Activated T-cell treated with anti-CD3 and anti-CD28 coated beads, Interleukin-2, amount 50 U/mL, for 72 hours (primary cell): ENCODE measurements around the gene DCLK3. TPM values are rescaled to one million over a fixed set of nuclear protein-coding genes. Genes with fewer than 3 reads are reported as not detected.

Experiments
- ATAC-seq, 2 donors: fragments of 150-1000 bp; cut with Tn5 transposase; replicated peaks in 1 of 2; 2 replicates each; pipeline ENCODE4 v1.10.0; 2021; ENCODE audit warnings: moderate library complexity in 2 of 2, mild to moderate bottlenecking in 1 of 2
- DNase-seq, 2 donors: peaks; one replicate each; pipeline ENCODE4 v3.0.0; 2021 to 2022; ENCODE audit warnings: mixed read lengths in 1 of 2
- H3K27ac Mint-ChIP-seq: one replicate; pipeline ENCODE4 v1.8.0; 2022; ENCODE audit warnings: mild to moderate bottlenecking, moderate library complexity, mixed read lengths
- H3K27me3 Mint-ChIP-seq: one replicate; pipeline ENCODE4 v1.8.0; 2022; ENCODE audit warnings: low read depth, mixed read lengths
- H3K36me3 Mint-ChIP-seq, 2 donors: one replicate each; pipeline ENCODE4 v1.8.0; 2022; ENCODE audit warnings: mixed read lengths in 2 of 2, mild to moderate bottlenecking in 1 of 2; ENCODE audit not compliant: insufficient read depth in 2 of 2
- H3K4me1 Mint-ChIP-seq: one replicate; pipeline ENCODE4 v1.8.0; 2022; ENCODE audit warnings: low read depth, mixed read lengths
- H3K4me3 Mint-ChIP-seq, 2 donors: one replicate each; pipeline ENCODE4 v1.8.0; 2022; ENCODE audit warnings: mild to moderate bottlenecking in 2 of 2, mixed read lengths in 2 of 2, moderate library complexity in 2 of 2
- H3K9me3 Mint-ChIP-seq, 2 donors: one replicate each; pipeline ENCODE4 v1.8.0; 2022; ENCODE audit warnings: mixed read lengths in 2 of 2
- total RNA-seq, 2 donors: library from RNA; stranded (reverse); gene quantifications; one replicate each; pipeline ENCODE4 v1.2.3, GENCODE V29; 2022

Gene DCLK3
- total RNA-seq, 2 donors from 2014 or later: 0.05 TPM; not detected in 1

DNA sequence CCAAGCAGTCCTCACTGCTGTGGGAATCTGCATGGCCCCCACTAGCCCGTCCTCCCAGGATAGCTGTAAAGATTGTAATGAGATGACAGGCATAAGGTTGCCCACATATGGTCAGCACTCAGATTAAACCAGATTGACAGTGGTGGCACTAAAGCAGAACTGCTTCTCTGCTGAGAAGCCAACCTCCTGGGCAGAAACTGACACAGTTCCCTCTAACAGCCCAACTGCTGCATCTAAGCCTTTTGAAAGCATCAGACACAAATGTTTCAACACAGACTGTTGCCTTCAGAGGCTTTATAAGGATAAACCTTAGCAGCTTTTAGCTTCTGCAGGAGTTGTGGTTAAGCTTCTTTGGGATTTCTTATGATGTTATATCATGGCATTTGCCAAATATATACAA is 13.0 kb downstream of the DCLK3 start:
- H3K36me3 Mint-ChIP-seq: no peaks in the 10 kb centered on the region

DNA sequence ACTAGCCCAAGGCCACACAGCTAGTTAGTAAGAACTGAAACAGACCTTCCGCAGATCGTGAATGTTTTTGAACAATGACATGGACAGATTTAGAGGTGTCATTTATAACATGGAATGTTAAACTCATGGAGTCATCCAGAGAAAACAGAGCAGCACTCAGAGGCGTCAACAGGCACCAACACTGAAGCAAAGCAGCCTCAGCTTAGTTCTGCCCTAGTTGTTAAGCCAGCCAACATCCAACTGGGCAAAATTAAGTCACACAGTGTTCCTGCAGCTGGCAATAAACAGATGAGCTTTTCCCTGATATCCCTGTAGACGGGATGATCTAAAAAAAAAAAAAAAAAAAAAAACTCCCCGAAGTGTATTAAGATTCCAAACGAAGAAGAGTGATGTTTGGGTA is 13.6 kb downstream of the DCLK3 start:
- Mint-ChIP-seq H3K27ac (no peak overlapping the region), H3K4me3 (no peak overlapping the region), H3K27me3 (peaks cover 11% of the 10 kb centered on the region), H3K36me3 (no peaks in the 10 kb centered on the region), H3K4me1 (no peaks in the 10 kb centered on the region), H3K9me3 (no peaks in the 10 kb centered on the region)
- DNase-seq (no peak), ATAC-seq (no peak)

More for the DNA sequence above, 13.0 kb downstream of the DCLK3 start:
- Mint-ChIP-seq H3K4me1 (no peaks in the 10 kb centered on the region), H3K27me3 (peaks cover 17% of the 10 kb centered on the region), H3K9me3 (no peaks in the 10 kb centered on the region), H3K4me3 (no peak overlapping the region), H3K27ac (no peak overlapping the region)
- DNase-seq (no peak), ATAC-seq (no peak)

DNA sequence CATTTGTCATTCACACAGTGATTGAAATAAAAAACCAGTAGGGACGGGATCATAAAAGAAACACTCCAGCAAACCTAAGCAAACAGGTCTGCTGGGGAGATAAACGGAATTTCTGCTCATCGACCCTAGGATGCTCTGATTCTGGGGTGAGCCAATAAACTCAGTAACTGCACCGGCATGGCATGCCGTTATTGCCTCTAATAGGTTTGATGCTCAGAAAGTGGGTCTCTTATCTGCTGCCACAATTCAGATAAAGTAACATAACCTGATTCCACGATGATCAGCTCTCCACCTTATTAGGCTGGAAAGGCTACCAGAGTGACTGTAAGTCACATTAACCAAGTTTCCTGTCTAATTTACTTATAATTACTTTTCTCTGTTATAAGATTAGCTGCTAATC is 19.6 kb downstream of the DCLK3 start:
- Mint-ChIP-seq H3K27me3 (peaks cover 20% of the 10 kb centered on the region), H3K27ac (no peak overlapping the region)

DNA sequence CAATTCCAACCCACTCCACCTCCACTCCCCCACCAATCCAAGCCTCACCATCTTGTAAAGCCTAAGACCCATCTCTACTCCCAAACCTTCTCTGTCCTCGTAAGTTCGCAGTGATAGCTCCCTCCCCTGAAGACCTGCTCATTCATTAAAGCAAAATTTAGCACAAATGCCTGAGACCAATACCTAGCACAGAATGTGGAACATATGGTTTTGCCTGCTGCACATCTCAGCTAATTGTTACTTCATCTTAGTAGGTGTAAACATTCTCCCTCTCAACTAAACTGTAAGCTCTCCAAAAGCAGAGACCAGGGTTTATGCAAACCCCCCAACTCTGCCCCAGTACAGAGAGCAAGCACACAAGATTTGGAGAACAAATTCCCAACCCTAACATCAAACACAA is 20.5 kb downstream of the DCLK3 start:
- ATAC-seq (no peak), DNase-seq (no peak)
- Mint-ChIP-seq H3K4me1 (no peaks in the 10 kb centered on the region), H3K36me3 (no peaks in the 10 kb centered on the region), H3K27me3 (peaks cover 13% of the 10 kb centered on the region), H3K27ac (no peak overlapping the region), H3K4me3 (no peak overlapping the region), H3K9me3 (no peaks in the 10 kb centered on the region)

More for the DNA sequence above, 19.6 kb downstream of the DCLK3 start:
- Mint-ChIP-seq H3K36me3 (no peaks in the 10 kb centered on the region), H3K4me3 (no peak overlapping the region), H3K9me3 (no peaks in the 10 kb centered on the region), H3K4me1 (no peaks in the 10 kb centered on the region)
- DNase-seq: no peak
- ATAC-seq: no peak

DNA sequence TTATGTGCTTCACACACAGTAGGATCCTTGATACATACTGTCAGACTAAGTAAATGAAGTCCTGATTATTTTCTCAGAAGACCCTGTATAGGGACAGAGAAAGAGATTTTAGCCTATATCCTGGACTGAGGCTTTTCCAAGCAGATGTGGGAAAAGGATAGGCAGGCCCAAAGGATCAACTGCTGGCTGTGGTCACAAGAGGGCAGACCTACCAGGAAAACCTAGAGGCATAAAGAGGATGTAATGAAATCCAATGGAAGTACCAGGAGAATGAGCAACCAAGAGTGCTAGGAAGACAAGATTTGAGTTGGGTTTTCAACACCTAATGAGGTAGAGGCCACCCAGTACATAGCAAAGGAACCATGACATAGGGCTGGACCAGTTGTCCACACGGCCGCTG is 23.1 kb downstream of the DCLK3 start:
- peaks cover 12% of the 10 kb centered on the region for H3K27me3 Mint-ChIP-seq
- H3K9me3 Mint-ChIP-seq: no peaks in the 10 kb centered on the region
- DNase-seq: no peak
- no peak for ATAC-seq
- no peaks in the 10 kb centered on the region for H3K4me1 Mint-ChIP-seq
- H3K27ac Mint-ChIP-seq: no peak overlapping the region
- H3K4me3 Mint-ChIP-seq: no peak overlapping the region
- H3K36me3 Mint-ChIP-seq: no peaks in the 10 kb centered on the region

DNA sequence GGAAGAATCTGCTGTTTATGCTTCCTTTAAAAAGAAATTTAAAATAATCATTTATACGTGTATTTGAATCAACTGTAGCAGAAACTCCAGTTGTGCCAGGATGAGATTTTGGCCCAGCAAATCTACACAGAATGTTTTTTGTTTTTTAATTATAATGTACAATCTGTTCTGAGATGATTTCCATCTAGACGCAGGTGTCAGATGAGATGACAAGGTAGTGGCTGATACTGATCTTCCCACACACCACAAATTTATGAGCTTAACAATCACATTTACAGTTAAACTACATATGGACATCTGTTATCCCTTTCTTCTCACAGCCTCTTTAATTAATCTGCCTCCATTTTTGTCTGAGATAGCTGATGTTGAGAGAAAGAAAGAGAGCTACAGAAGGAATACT is 23.6 kb downstream of the DCLK3 start:
- Mint-ChIP-seq H3K36me3 (no peaks in the 10 kb centered on the region), H3K27ac (no peak overlapping the region), H3K4me1 (no peaks in the 10 kb centered on the region), H3K9me3 (no peaks in the 10 kb centered on the region), H3K4me3 (no peak overlapping the region), H3K27me3 (peaks cover 12% of the 10 kb centered on the region)
- DNase-seq: no peak
- ATAC-seq: no peak

DNA sequence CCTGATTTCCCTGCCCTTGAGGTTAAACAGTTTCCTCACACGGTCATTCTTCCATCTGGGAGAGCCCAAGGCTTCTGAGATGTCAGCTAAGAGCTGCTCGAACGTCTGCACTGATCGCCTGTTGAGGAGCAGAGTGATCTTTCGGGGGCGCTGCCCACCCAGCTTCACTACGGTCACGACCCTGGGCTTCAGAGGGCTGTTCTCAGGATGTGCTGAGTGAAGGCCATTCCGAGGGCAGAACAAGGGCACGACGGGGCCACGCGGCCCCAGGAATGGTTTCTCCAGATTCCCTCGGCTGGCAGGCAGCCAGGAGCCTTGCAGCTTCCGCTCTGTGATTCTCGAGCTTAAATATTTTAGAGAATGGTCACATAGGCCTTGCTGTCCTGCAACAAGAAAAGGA is 25.7 kb downstream of the DCLK3 start:
- ATAC-seq (no peak), DNase-seq (no peak)
- Mint-ChIP-seq H3K36me3 (no peaks in the 10 kb centered on the region), H3K4me3 (no peak overlapping the region), H3K9me3 (no peaks in the 10 kb centered on the region), H3K4me1 (no peaks in the 10 kb centered on the region), H3K27ac (no peak overlapping the region), H3K27me3 (peaks cover 12% of the 10 kb centered on the region)

DNA sequence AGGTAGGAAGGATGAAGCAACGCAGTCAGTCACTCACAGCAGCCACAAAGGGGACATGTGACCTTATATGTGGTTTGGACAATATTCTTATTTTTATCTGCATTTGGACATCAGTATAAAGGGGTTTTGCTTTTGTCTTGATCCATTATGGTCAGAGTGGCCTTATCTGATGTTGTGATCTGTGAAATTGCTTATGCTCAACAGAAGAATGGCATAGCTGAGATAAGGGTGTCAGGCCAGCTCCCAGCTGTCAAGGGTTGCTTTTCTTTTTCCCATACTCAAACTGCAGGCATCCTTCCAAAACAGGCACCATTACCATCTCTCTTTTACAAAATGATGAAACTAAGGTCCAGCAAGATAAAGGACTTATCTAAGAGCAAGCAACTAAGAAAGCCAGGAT is 28.1 kb downstream of the DCLK3 start:
- H3K27me3 Mint-ChIP-seq: peaks cover 5% of the 10 kb centered on the region

DNA sequence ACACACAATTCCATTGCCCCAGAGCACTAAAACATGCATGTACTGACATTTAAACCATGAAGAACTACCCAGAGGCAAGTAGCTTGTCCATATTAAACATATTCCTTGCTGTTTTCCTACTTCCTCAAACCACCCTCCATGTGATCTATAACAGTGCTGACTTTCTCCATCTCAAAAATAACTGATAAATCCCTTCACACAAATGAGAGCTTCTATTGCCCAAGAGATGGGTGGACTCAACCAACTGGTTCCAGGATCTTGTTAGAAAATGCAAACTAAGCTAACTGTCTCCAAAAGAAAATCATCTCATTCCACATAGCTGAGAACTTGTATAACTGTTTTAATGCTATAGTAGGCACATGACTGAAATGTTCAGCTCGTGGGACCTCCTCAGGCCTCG is 29.6 kb downstream of the DCLK3 start:
- H3K36me3 Mint-ChIP-seq: no peaks in the 10 kb centered on the region
- DNase-seq (no peak), ATAC-seq (no peak)
- no peak overlapping the region for H3K4me3 Mint-ChIP-seq
- H3K4me1 Mint-ChIP-seq: no peaks in the 10 kb centered on the region
- no peak overlapping the region for H3K27ac Mint-ChIP-seq
- no peaks in the 10 kb centered on the region for H3K9me3 Mint-ChIP-seq
- no peaks in the 10 kb centered on the region for H3K27me3 Mint-ChIP-seq

More for the DNA sequence above, 28.1 kb downstream of the DCLK3 start:
- H3K4me3 Mint-ChIP-seq: no peak overlapping the region
- H3K4me1 Mint-ChIP-seq: no peaks in the 10 kb centered on the region
- no peaks in the 10 kb centered on the region for H3K36me3 Mint-ChIP-seq
- ATAC-seq: no peak
- H3K9me3 Mint-ChIP-seq: no peaks in the 10 kb centered on the region
- H3K27ac Mint-ChIP-seq: no peak overlapping the region
- DNase-seq: no peak

DNA sequence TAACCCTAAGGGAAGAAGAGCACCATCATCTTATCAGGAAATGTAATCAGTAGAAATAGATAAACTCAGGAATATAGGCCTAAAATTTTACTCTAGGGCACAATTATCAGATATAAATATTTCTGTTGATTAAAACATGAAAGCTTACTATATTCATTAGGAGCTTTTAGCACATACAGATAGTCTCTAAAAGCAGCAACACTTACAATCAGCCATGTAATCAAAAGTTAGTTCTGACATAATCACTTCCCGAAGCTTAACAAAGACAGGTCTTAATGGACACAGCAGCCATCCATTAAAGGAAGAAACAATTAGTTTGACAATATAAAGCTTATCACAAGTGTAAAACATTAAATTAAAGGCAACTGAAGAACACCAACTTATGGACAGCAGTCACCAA is 30.6 kb downstream of the DCLK3 start:
- Mint-ChIP-seq H3K4me1 (no peaks in the 10 kb centered on the region), H3K27ac (no peak overlapping the region), H3K36me3 (no peaks in the 10 kb centered on the region), H3K9me3 (no peaks in the 10 kb centered on the region), H3K27me3 (no peaks in the 10 kb centered on the region), H3K4me3 (no peak overlapping the region)
- ATAC-seq: no peak
- DNase-seq: no peak

DNA sequence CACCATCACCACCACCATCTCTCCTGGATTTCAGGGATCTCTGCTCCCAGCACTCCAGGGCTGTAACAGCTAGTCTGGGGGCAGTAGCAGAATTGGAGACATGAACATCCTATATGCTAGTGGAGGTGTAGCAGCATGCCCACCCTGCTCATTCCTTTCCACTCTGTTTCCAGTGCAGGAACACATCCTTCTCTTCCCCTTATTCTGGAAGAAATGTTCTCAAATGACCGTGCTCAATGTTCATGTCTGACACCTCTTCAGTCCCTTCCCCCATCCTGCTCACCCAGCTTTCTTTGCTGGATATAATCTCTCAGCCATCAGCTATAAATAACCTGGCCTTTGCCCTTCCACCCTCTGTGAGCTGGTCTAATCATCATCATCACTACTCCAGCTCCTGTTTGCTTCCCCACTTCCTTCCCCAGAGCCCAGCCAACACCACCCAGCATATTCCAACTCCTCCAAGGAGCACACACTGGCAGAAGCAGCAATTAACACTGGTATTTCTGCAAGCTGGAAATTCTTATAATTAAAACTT is 31.1 kb downstream of the DCLK3 start:
- Mint-ChIP-seq H3K4me3 (no peak overlapping the region), H3K4me1 (no peaks in the 10 kb centered on the region), H3K27me3 (no peaks in the 10 kb centered on the region), H3K36me3 (no peaks in the 10 kb centered on the region), H3K9me3 (no peaks in the 10 kb centered on the region), H3K27ac (no peak overlapping the region)
- DNase-seq: no peak
- ATAC-seq: no peak

DNA sequence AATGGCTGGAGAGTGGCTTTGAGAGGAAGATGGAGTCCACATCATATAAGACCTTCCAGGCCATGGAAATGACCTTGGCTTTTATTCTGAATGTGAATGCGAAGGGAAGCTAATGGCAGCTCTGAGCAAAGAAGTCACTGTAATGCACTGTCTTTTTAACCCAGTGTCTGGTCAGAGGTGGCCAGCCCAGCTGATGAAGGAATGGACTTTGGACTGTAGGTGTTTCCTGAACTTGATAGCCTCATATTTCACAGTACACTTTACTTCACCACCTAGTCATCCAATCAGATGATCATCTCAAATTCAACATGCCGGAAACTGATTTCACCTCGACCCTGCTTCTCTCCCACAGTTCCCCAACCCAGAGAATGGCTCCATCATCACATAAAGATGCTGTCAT is 33.4 kb downstream of the DCLK3 start:
- Mint-ChIP-seq H3K4me1 (no peaks in the 10 kb centered on the region), H3K4me3 (no peak overlapping the region), H3K27ac (no peak overlapping the region), H3K9me3 (no peaks in the 10 kb centered on the region), H3K36me3 (no peaks in the 10 kb centered on the region), H3K27me3 (peaks cover 5% of the 10 kb centered on the region)
- DNase-seq (no peak), ATAC-seq (no peak)

DNA sequence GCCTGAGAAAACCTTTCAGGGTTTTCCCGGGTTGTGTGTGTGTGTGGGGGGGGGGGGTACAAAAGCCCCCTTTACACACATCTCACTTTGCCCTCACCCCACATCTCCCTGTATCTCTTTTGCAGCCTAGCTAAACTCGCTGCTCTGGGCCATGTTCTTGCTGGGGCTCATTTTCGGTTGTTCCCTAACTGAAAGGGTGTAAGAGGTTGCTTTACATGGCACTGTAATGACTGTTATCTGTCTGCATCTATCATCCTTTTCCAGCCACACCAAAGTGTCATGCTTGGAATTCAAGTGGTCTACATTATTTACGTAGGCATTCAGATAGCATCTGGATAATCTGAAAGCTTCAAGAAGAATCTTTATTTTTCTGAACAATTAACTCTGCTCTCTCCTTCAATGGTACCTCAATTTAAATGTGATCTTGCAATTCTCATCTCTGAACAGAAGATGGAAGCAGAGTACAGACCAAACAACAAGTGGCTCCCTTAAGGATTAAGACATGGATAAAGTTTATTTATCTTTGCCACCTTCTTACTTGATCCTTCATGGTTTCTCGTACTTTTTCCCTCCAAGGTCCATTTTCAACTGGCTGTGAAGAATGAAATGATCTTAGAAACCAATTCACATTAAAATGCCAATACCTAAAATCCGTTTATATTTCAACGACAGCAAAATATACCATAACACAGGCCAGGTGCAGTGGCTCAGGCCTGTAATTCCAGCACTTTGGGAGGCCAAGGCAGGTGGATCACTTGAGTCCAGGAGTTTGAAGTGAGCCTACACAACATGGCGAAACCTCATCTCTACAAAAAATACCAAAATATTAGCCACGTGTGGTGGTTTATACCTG is 34.9 kb downstream of the DCLK3 start:
- no peak overlapping the region for H3K27ac Mint-ChIP-seq
- no peak for DNase-seq
- no peaks in the 10 kb centered on the region for H3K9me3 Mint-ChIP-seq
- H3K36me3 Mint-ChIP-seq: no peaks in the 10 kb centered on the region
- H3K4me1 Mint-ChIP-seq: no peaks in the 10 kb centered on the region
- peaks cover 5% of the 10 kb centered on the region for H3K27me3 Mint-ChIP-seq
- no peak overlapping the region for H3K4me3 Mint-ChIP-seq
- ATAC-seq: peak in 1 of 2 donors; percentile 62
